ENCODE results near the gene UGDH. TPM values are rescaled to one million over a fixed set of nuclear protein-coding genes. Genes with fewer than 3 reads are reported as not detected.
A peak's percentile ranks its signal among the peaks of the same experiment; 100 is the strongest.

UGDH gene
- total and polyA plus RNA-seq, 9 of the 15 experiments (the other 6 are each of a cell fraction or from before 2014, with no cell fraction given): 5.5 to 21.7 (median 16.2) TPM

DNA sequence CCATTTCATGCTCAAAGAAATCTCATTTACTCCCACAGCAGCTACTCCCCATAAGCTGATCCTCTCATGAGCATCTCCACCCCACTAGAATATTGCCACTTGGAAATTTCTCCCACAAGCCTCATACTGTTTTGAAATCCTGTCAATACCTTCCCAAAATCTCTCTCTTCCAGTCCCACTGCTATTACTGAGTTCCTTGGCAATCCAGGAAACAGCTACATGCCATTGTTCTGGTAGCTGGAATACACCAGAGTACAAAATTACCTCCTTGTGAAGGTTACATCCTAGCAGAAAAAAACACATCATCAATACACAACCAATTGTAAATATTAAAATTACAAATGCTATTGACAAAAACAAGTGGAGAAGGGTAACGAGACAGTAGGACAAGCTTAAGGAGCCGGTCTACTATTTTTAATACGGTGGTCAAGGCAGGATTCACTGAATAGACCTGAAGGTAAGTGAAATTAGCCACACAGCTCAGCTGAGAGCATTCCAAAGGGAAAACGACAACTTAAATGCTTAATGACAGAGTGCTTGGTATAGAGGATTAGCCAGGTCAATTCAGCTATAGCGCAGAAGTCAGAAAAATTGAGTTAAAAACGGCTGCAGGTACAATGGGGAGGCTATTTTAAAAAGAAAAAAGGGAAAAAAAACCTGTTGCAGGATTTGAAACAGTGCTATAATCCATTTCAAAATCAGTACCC lies 74.9 kb downstream of the UGDH start (continued):
- TF ChIP-seq, protein P1, sequence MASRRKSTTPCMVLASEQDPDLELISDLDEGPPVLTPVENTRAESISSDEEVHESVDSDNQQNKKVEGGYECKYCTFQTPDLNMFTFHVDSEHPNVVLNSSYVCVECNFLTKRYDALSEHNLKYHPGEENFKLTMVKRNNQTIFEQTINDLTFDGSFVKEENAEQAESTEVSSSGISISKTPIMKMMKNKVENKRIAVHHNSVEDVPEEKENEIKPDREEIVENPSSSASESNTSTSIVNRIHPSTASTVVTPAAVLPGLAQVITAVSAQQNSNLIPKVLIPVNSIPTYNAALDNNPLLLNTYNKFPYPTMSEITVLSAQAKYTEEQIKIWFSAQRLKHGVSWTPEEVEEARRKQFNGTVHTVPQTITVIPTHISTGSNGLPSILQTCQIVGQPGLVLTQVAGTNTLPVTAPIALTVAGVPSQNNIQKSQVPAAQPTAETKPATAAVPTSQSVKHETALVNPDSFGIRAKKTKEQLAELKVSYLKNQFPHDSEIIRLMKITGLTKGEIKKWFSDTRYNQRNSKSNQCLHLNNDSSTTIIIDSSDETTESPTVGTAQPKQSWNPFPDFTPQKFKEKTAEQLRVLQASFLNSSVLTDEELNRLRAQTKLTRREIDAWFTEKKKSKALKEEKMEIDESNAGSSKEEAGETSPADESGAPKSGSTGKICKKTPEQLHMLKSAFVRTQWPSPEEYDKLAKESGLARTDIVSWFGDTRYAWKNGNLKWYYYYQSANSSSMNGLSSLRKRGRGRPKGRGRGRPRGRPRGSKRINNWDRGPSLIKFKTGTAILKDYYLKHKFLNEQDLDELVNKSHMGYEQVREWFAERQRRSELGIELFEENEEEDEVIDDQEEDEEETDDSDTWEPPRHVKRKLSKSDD (conservative IDR thresholded peaks at IDR 0.05; ENCODE audit: low read length): no peak
- TF ChIP-seq KDM2B (CRISPR knock-in tag; IDR thresholded peaks at IDR 0.05): no peak
- TF ChIP-seq, protein P2, sequence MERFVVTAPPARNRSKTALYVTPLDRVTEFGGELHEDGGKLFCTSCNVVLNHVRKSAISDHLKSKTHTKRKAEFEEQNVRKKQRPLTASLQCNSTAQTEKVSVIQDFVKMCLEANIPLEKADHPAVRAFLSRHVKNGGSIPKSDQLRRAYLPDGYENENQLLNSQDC (CRISPR knock-in tag; IDR thresholded peaks at IDR 0.05): no peak

DNA sequence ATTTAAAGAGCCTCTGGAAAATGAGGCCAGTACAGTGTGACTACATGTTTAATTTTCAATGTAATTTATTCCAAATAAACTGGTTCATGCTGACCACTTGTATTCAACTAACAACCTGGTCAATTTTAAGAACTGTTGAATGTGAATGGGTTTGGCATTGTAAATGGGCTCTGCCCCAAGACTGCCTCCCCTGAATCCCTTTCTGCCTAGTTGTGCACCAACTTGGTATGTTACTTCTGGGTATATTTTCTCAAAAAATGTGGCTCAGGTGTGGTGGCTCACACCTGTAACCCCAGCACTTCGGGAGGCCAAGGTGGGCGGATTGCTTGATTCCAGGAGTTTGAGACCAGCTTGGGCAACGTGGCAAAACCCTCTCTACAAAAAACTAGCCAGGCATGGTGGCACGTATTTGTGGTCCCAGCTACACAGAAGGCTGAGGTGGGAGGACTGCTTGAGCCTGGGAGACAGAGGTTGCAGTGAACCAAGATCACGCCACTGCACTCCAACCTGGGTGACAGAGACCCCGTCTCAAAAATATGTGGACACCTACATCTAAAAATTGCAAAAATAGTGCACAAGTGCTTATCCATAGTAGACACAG lies 75.7 kb downstream of the UGDH start:
- no peak overlapping the region for H3K27ac ChIP-seq (ENCODE audit: extremely low read depth, low read depth, low read length)
- H3K9me3 ChIP-seq (replicated peaks; ENCODE audit: control insufficient read depth, insufficient read depth, low read depth, low read length): no peaks in the 10 kb centered on the region
- no TSS peak for BruUV-seq (replicated peaks)
- no peak overlapping the region for H2AFZ ChIP-seq (ENCODE audit: low read depth, low read length)
- H3K4me1 ChIP-seq (replicated peaks in 1 of 2; ENCODE audit: control insufficient read depth in 2 of 2, insufficient read depth in 2 of 2, low read length in 2 of 2): peaks cover under 1 to 10% of the 10 kb centered on the region in 2 experiments; a peak in 3 of 5 replicates
- peaks cover 66% of the 10 kb centered on the region for H3K36me3 ChIP-seq (ENCODE audit: control insufficient read depth, insufficient read depth, low read length)
- H3K9ac ChIP-seq (ENCODE audit: insufficient read depth in 1 of 2, low read depth in 2 of 2, low read length in 2 of 2): no peak overlapping the region
- intact Hi-C loops (cut with micrococcal nuclease): loop anchor here (10.0 kb wide), 1 partner anchor 557 kb away; no protein-coding TSS in a partner anchor
- peaks cover 24% of the 10 kb centered on the region for H3K79me2 ChIP-seq (ENCODE audit: control insufficient read depth, insufficient read depth, low read length)
- no peak overlapping the region for H3K4me3 ChIP-seq
- H3K9me1 ChIP-seq (ENCODE audit: control insufficient read depth, insufficient read depth, low read length): no peaks in the 10 kb centered on the region
- no peaks in the 10 kb centered on the region for H3K27me3 ChIP-seq (ENCODE audit: control insufficient read depth in 2 of 2, insufficient read depth in 2 of 2, low read length in 2 of 2)
- 85% methylated on average over 5 of the region's 6 CpGs for WGBS (ENCODE audit: insufficient coverage, low coverage, missing lambda C conversion rate)
- ATAC-seq (peak; percentile 15), FAIRE-seq (no peak), DNase-seq (ENCODE audit: extremely low read depth in 1 of 4, low spot score in 3 of 4) (no peak)
- peaks cover 19% of the 10 kb centered on the region; the same call in 1 of the 2 replicates for H4K20me1 ChIP-seq (replicated peaks; ENCODE audit: control insufficient read depth, insufficient read depth, low read length)
- CTCF ChIA-PET (ENCODE audit: low intra/inter-chr PET ratio): no interaction called here
- in situ Hi-C loops (cut with MboI): no loop called here
- H3K4me2 ChIP-seq (ENCODE audit: insufficient read depth, low read length): no peak overlapping the region
- POLR2A ChIA-PET: interaction anchor here (0.6 to 1.7 kb wide), 5 partner anchors 8 to 813 kb away, joined by 3 to 7 read pairs (median 3); partner anchors contain the start of gene LIAS
- TF ChIP-seq, protein P3, sequence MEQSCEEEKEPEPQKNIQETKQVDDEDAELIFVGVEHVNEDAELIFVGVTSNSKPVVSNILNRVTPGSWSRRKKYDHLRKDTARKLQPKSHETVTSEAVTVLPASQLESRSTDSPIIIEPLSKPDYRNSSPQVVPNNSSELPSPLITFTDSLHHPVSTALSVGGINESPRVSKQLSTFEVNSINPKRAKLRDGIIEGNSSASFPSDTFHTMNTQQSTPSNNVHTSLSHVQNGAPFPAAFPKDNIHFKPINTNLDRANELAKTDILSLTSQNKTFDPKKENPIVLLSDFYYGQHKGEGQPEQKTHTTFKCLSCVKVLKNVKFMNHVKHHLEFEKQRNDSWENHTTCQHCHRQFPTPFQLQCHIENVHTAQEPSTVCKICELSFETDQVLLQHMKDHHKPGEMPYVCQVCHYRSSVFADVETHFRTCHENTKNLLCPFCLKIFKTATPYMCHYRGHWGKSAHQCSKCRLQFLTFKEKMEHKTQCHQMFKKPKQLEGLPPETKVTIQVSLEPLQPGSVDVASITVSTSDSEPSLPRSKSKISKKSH (CRISPR knock-in tag; IDR thresholded peaks at IDR 0.05): no peak
- TF ChIP-seq GTF2F1 (IDR thresholded peaks at IDR 0.05; ENCODE audit: low read depth, low read length): no peak
- peak; percentile 30 for TF ChIP-seq POLR2B (IDR thresholded peaks at IDR 0.05; ENCODE audit: low read depth, partially characterized antibody)
- peak; percentile 55; the same call in 1 of the 2 replicates for TF ChIP-seq POLR2G (IDR thresholded peaks at IDR 0.05; ENCODE audit: low read depth, low read length)
- TF ChIP-seq, protein P4, sequence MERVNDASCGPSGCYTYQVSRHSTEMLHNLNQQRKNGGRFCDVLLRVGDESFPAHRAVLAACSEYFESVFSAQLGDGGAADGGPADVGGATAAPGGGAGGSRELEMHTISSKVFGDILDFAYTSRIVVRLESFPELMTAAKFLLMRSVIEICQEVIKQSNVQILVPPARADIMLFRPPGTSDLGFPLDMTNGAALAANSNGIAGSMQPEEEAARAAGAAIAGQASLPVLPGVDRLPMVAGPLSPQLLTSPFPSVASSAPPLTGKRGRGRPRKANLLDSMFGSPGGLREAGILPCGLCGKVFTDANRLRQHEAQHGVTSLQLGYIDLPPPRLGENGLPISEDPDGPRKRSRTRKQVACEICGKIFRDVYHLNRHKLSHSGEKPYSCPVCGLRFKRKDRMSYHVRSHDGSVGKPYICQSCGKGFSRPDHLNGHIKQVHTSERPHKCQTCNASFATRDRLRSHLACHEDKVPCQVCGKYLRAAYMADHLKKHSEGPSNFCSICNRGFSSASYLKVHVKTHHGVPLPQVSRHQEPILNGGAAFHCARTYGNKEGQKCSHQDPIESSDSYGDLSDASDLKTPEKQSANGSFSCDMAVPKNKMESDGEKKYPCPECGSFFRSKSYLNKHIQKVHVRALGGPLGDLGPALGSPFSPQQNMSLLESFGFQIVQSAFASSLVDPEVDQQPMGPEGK (CRISPR knock-in tag; IDR thresholded peaks at IDR 0.05; ENCODE audit: borderline replicate concordance): no peak
- TF ChIP-seq THRAP3 (IDR thresholded peaks at IDR 0.05; ENCODE audit: borderline replicate concordance): no peak
- TF ChIP-seq RBM15 (IDR thresholded peaks at IDR 0.05; ENCODE audit: insufficient read depth, low read length): no peak
